PC-3 (cell line): ENCODE measurements around the gene LAT. TPM values are rescaled to one million over a fixed set of nuclear protein-coding genes. Genes with fewer than 3 reads are reported as not detected.

Source experiments
- ATAC-seq: fragments of 200-7000 bp; cut with Tn5 transposase; 2 replicates; pipeline ENCODE4 v1.9.1; 2020; ENCODE audit warnings: mild to moderate bottlenecking, moderate library complexity
- BruUV-seq: library from RNA; stranded (reverse); fragments of 400-500 nt; replicated peaks from 2 replicates; lab custom pipeline; 2021; lab: Mats Ljungman, UMichigan
- CTCF ChIA-PET: fragments of 300-600 bp; sonication (Branson Sonifier 250); formaldehyde crosslinking; loops from one replicate; lab custom pipeline; 2022; ENCODE audit warnings: antibody characterized with exemption; lab: Charles Lee
- POLR2A ChIA-PET: fragments of 300-600 bp; sonication (Branson Sonifier 250); formaldehyde crosslinking; loops from one replicate; lab custom pipeline; 2022; ENCODE audit warnings: antibody characterized with exemption; ENCODE audit not compliant: unreplicated experiment; lab: Charles Lee
- DNase-seq: peaks from one replicate; pipeline ENCODE4 v3.0.0-alpha.2; 2015
- H2AFZ ChIP-seq: fragments of 300-600 bp; sonication (generic); 2 replicates; pipeline ENCODE4 v1.6.0; 2016; ENCODE audit warnings: antibody characterized with exemption, low read length
- H3F3A ChIP-seq: fragments of 300-600 bp; sonication (generic); one replicate; pipeline ENCODE4 v1.6.0; 2017; ENCODE audit warnings: antibody characterized with exemption, low read length, control low read depth, mild to moderate bottlenecking; ENCODE audit not compliant: unreplicated experiment
- H3K27ac ChIP-seq: fragments of 300-600 bp; sonication (generic); 2 replicates; pipeline ENCODE4 v1.5.1; 2016; ENCODE audit warnings: mild to moderate bottlenecking, low read length
- H3K27me3 ChIP-seq: fragments of 300-600 bp; sonication (generic); 2 replicates; pipeline ENCODE4 v1.6.1; 2016; ENCODE audit warnings: low read length, mixed read lengths
- H3K36me3 ChIP-seq: fragments of 300-600 bp; sonication (generic); 2 replicates; pipeline ENCODE4 v1.6.1; 2016; ENCODE audit warnings: low read depth, mixed run types, low read length, mixed read lengths
- H3K4me1 ChIP-seq: fragments of 300-600 bp; sonication (generic); 2 replicates; pipeline ENCODE4 v1.5.1; 2016; ENCODE audit warnings: low read length; ENCODE audit not compliant: insufficient read depth
- H3K4me2 ChIP-seq: fragments of 300-600 bp; sonication (generic); 2 replicates; pipeline ENCODE4 v1.6.0; 2016; ENCODE audit warnings: low read length
- H3K4me3 ChIP-seq: fragments of 300-600 bp; sonication (generic); 2 replicates; pipeline ENCODE4 v1.5.1; 2016; ENCODE audit warnings: mild to moderate bottlenecking, low read length, mixed read lengths
- H3K79me2 ChIP-seq: fragments of 300-600 bp; sonication (generic); 2 replicates; pipeline ENCODE4 v1.6.1; 2017; ENCODE audit warnings: low read length, mixed read lengths
- H3K9ac ChIP-seq: fragments of 300-600 bp; sonication (generic); 2 replicates; pipeline ENCODE4 v1.6.0; 2016; ENCODE audit warnings: mild to moderate bottlenecking, low read length
- H3K9me2 ChIP-seq: fragments of 300-600 bp; sonication (generic); replicated peaks from 2 replicates; pipeline ENCODE4 v1.6.1; 2016; ENCODE audit warnings: mixed run types, low read length, mixed read lengths
- H3K9me3 ChIP-seq: fragments of 300-600 bp; sonication (generic); 2 replicates; pipeline ENCODE4 v1.6.1; 2016; ENCODE audit warnings: low read length, mixed read lengths
- H4K20me1 ChIP-seq: fragments of 300-600 bp; sonication (generic); 2 replicates; pipeline ENCODE4 v1.6.1; 2016; ENCODE audit warnings: low read length, mixed read lengths
- CTCF ChIP-seq: fragments of 300-600 bp; sonication (generic); conservative IDR thresholded peaks from 2 replicates; pipeline ENCODE4 v1.5.1; 2017; ENCODE audit warnings: antibody characterized with exemption, low read depth, mild to moderate bottlenecking, low read length
- EZH2 ChIP-seq: fragments of 300-600 bp; sonication (generic); IDR thresholded peaks from one replicate; pipeline ENCODE4 v1.6.1; 2017; ENCODE audit warnings: antibody characterized with exemption, mild to moderate bottlenecking, low read length; ENCODE audit not compliant: unreplicated experiment
- EZH2phosphoT487 ChIP-seq: fragments of 300-600 bp; sonication (generic); IDR thresholded peaks from 2 replicates; pipeline ENCODE4 v1.6.1; 2018; ENCODE audit warnings: mild to moderate bottlenecking, antibody characterized with exemption, low read length, borderline replicate concordance
- intact Hi-C: fragments of 100-400 bp; cut with micrococcal nuclease; formaldehyde crosslinking; loops from 2 replicates; pipeline ENCODE4 v1.9.0; 2023
- total RNA-seq: library from RNA; depleted of rRNA; stranded (reverse); fragments of >200 nt; gene quantifications from 2 replicates; pipeline ENCODE4 v1.2.3, GENCODE V29; 2014; rRNA removed

Gene LAT
- total RNA-seq, 1 experiment from 2014 or later = 1.0 TPM

- H3K9ac ChIP-seq = no peak overlapping the region
- CTCF ChIA-PET = no interaction called here
- peaks cover 14% of the 10 kb centered on the region for H3K4me1 ChIP-seq
- H3K9me3 ChIP-seq = no peaks in the 10 kb centered on the region
- no peak overlapping the region for H3K4me3 ChIP-seq
- no peaks in the 10 kb centered on the region for H3K36me3 ChIP-seq
- no peak overlapping the region for H3K4me2 ChIP-seq
- TF ChIP-seq CTCF (no peak), EZH2 (no peak), EZH2phosphoT487 (no peak)
- H3F3A ChIP-seq = no peaks in the 10 kb centered on the region
- H3K9me2 ChIP-seq = no peaks in the 10 kb centered on the region
- POLR2A ChIA-PET = no interaction called here
- no TSS peak for BruUV-seq
- no peak for ATAC-seq
- no peak for DNase-seq
- no peak overlapping the region for H3K27ac ChIP-seq
- intact Hi-C loops = no loop called here
- no peaks in the 10 kb centered on the region for H3K79me2 ChIP-seq
- no peaks in the 10 kb centered on the region for H4K20me1 ChIP-seq
- no peak overlapping the region for H2AFZ ChIP-seq
- no peaks in the 10 kb centered on the region for H3K27me3 ChIP-seq
These were observed 45.4 kb downstream of the LAT start for GRCh38 chr16:29030086-29030840.

Other genes starting within 250 kb of the LAT start
- 1.7 TPM in 1 of 2 replicates, not detected in the other for gene NPIPB9, start 233.3 kb upstream of the LAT start, total RNA-seq
- 65.8 and 104 TPM in 2 replicates for gene ATXN2L, start 162.1 kb upstream of the LAT start, total RNA-seq
- 185 and 198 TPM in 2 replicates for gene TUFM, start 138.7 kb upstream of the LAT start, total RNA-seq
- gene SH2B1, start 121.2 kb upstream of the LAT start, total RNA-seq = 22.2 and 24.4 TPM in 2 replicates
- gene ATP2A1, start 106.6 kb upstream of the LAT start, total RNA-seq = 0.23 and 0.87 TPM in 2 replicates
- gene RABEP2, start 59.8 kb upstream of the LAT start, total RNA-seq = 40.2 and 43.3 TPM in 2 replicates
- not detected in 2 replicates for gene CD19, start 53.1 kb upstream of the LAT start, total RNA-seq
- gene NFATC2IP, start 34.1 kb upstream of the LAT start, total RNA-seq = 33.3 and 43.9 TPM in 2 replicates
- gene SPNS1, start 10.3 kb upstream of the LAT start, total RNA-seq = 44.8 and 50.6 TPM in 2 replicates